HG03354 (cell line): ENCODE results near the gene GRB14.
"Not testable (repeated sequence)": the region's sequence is repeated elsewhere in the genome, so short reads cannot be mapped to it uniquely, and the experiment has no call there.

Source experiments
- ATAC-seq: cut with Tn5 transposase; IDR thresholded peaks from one replicate; pipeline ENCODE4 v1.9.1; 2021; ENCODE audit warnings: mild to moderate bottlenecking; ENCODE audit not compliant: unreplicated experiment, poor library complexity, severe bottlenecking

The GRB14 gene

DNA sequence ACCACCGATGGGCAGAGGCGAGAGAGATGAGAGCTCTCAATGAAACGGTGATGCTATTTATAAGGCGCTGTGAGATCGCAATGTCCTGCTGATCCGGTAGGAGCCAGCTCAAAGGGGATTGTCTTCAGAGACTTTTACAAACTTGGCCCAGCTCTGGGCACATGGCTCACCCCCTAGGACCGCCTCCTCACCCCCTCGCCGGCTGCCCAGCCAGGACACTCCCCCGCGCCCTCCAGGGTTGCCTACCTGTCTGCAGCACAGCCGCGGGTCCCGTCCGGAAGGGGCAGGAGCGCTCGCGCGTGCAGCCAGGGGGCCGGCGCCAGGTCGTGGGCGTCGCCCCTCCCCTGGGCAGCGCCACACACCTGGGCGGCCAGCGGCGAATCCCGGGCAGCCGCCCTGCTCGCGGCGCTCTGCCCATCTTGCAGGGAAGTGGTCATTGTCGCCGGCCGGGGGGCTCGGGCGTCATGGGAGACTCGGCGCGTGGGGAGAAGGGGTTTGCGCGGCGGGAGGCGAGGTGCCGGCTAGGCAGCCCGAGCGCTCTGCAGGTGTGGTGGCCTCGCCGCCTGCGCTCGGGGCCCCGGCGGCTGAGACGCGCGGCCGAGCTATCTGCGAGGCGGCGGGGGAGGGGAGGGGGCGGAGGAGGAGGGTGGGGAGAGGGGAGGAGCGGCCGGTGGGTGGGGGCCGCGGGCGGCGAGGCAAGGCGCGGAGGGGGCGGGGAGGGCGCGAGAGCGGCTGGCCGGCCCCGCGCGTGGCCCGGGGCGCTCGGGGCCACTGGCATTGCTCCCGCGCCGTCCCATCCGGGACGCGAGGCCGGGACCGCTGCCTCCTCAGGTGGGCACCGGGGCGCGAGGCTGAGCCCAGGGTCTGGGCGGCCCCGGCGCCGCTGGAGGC, at the start of gene GRB14:
Gene GRB14, minus strand, starts transcription at position 610 of the 891 bp plus-strand sequence. Its CDS starts 173 bp downstream, at position 437.
- no peak for ATAC-seq

DNA sequence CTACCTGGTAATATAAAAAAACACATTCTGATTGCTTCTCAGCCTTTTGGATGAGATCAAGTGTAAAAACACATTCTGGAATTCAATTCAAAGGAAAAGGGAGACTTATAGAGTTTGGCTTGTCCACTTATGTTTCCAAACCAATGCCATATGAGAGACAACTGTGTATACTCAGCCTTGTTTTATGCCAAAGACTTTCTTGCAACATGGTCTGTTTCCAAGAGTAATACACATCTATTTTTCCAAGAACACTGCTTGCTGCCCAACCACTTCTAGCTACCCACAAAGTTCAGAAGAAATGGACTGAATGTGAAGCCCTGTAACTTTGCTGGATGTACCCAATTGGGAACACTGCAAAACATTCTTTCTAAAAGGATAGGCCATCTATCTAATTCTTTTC, 48.0 kb upstream of the GRB14 start:
- ATAC-seq: no peak

DNA sequence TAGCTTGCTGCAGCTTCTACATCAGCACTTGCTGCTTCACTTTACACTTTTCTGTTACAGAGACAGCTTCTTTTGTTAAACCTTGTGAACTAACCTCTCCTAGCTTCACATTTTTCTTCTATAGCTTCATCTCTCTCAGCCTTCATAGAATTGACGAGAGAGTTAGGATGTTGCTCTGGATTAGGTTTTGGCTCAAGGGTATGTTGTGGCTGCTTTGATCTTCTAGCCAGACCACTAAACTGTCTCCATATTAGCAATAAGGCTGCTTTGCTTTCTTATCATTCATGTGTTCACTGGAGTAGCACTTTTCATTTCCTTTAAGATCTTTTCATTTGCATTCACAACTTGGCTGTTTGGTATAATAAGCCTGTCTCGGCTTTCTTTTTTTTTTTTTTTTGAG, 46.3 kb upstream of the GRB14 start:
- ATAC-seq: no peak

DNA sequence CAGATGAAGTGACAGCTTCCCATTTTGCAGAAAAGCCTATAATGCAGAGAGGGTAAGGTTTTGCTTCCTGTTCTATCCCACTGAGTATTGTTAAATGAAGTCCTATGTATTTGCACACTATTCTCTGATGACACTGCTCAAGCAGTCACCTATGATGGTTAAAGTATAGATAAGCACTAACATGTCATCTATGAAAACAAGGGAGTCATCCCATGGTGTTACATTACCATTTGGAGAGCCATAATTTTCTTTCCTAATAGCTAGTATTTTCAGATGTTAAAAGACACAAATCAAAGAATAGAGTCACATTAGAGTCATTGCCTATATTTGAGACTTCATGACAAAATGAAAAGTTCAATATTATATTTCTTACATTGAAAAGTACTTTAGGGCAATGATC, 42.8 kb upstream of the GRB14 start:
- no peak for ATAC-seq

DNA sequence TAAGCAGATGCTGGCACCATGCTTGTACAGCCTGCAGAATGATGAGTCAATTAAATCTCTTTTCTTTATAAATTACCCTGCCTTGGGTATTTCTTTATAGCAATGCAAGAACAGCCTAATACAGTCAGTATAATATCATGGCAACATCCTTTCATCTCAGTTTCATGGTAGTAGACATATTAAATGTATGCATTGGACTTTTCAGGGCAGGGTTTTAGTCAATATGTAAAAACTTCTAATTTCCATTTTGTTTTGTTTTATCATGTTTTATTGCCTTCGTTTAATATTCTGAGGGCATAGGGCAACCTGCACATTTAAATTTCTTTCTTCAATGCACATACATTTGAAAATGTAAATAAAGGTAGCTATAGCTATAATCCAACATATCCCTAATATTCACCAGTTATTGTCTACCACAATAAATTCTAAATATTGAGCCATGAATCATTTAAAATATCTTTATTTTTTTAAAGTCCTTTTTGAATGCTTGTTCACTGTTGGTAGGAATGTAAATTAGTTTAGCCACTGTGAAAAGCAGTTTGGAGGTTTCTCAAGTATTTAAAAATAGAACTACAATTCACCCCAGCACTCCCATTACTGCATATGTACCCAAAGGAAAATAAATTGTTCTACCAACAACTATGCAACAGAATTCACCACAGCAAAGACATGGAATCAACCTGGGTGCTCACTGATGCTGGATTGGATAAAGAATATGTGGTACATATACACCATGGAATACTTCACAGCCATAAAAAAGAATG, 41.8 kb upstream of the GRB14 start:
- ATAC-seq: no peak

DNA sequence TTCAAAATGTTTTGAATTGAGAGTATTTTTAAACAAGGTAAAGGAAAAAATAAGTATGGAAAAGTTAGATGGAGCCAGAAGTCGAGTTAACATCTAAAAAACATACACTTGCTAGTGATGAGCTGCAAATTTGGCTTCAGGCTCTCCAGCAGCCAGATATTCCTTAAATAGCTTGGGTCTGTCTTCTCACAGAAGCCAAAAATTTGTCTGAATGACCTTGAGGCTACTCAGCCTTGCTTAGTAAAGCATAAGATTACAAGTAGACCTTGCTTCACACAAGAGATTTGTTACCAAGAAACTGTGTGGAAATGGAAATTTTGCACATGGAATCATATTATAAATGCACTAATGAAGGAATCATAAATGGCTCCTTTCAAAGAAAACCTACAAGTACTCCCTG, 40.8 kb upstream of the GRB14 start:
- ATAC-seq: no peak

DNA sequence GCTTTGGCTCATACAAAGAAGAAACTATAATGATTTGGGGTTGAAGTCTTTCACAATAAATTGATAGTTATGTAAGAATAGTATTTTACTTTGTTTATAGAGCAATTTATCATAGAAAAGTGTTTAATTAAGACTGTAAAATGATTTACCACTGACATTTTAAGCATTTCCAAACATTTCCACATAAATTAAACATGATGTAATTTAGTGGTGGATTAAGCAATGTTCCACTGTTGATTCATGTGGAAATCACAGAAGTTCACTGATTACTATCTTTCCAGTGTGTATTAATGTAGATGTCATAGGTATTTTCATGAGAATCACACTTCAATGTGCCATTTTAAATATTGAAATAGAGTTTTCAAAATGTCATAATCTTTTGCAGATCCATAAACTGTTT, 40.1 kb upstream of the GRB14 start:
- ATAC-seq: no peak

DNA sequence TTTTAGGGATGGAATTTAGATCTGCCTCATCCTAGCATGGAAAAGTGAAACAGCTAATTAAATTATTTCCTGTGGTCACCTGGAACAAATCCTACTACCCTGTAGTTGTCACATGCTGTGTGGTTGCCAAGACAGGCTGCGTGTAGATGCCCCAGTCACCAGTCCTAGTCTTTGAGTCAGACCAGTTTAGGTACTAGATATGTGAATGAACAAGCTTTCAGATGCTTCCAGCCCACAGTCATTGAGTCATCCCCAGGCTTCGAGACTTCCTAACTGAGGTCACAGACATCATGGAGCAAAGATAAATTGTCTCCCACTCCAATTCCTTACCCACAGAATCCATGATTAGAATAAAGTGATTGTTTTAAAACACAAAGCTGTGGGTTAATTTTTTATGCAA, 35.8 kb upstream of the GRB14 start:
- ATAC-seq: no peak

DNA sequence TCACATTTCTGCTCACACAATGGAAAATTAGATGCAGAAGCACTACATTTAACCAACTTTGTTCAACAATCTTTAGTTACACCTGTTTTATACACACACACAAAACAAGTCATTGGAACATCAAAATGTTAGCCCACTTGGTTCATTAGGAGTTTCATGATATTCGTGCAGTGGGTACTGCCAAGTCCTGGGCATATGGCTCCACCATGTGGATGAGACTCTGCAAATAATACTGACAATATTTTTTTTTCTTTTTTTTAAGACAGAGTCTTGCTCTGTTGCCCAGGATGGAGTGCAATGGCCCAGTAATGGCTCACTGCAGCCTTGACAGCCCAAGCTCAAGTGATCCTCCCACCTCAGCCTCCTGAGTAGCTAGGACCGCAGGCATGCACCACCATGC, 34.5 kb upstream of the GRB14 start:
- no peak for ATAC-seq

DNA sequence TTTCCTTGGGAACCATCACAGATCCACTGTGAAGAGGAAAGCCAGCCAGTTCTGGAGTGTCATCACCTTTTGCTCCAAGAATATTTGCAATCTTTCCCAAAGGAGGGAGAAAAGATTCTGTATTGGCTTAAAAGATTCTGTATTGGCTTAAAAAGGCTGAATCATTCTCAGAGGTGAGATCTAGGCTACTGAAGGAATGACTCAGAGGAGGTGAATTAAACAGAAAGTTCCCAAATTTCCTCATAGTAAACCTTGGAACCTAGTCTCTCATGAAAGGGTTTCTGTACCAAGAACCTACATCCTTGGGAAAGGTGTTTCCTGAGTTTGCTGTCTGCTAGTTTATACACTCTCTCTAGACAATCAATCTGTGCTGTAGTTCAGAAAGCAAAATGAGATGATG, 34.1 kb upstream of the GRB14 start:
- ATAC-seq: no peak

DNA sequence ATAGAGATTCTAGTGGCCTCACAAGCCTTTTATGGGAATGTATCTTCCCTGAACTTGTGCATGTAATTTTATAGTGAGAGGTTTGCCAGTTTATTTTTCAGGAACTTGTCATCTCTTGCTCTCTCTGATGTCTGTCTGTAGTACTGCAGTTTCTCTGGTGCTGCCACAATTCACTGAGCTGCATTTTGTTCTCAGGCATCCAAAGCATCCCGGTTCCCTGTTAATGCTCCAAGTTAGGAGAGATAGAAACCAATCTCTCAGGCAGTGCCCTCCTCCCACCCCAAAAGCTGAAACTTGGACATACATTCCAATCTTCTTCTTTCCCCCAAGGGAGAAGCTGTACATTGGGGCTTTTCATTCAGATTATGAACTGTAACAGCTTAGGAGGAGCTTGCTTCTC, 30.1 kb upstream of the GRB14 start:
- no peak for ATAC-seq

DNA sequence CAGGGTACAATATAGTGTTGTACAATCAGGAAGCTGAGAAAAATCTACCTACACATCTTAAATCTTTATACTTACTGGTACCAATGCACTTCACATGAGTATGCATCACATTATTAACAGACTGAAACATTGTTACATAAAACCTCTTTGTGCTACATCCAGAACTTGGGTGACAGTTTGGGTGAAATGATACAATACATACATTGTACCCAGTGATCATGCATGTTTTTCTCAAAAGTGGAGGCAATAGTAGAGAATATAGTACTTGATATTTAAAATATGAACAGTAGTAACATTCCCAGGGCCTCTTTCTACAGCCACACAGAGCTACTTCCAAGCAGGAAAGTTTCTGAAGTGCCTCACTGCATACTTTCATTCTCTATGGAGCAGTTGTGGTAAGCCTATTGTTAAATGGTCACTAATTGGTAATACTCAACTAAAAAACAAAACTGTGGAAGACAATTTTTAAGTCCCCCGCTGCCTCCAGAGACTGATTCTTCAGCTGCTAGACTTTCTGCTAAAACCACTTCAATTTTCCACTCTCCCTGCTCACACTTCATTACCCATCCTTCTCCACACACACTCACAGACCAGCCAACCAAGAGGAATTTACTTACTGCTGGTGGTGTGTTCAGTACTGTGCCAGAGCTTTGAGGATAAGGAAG, 22.9 kb upstream of the GRB14 start:
- ATAC-seq: no peak

DNA sequence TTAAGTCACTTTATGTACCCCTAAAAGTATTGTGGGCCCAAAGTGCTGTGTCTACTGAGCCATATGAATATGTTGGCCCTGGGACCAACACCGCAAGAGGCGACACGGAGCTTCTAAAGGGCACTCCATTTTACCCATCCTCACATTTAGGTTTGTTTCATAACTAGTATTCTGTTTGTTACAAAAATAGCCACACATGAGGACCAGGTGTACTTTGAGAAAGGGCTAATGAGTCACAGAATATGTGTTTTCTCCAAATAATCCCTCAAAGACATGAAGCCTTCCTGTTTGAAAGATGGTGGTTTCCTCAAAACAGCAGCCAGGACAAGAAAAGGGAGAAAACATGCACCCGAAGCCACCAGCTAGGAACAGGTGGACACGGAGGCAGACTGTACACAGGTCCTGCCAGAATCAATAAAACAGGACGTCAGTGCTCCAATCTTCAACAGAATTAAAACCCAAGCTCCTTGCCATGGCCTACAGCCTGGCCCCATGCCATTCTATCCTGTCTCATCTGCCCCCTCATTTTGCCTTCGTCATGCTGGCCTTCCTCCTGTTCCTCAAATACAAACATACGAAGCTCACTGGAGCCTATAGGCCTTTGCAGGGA, 21.8 kb upstream of the GRB14 start:
- ATAC-seq: no peak

DNA sequence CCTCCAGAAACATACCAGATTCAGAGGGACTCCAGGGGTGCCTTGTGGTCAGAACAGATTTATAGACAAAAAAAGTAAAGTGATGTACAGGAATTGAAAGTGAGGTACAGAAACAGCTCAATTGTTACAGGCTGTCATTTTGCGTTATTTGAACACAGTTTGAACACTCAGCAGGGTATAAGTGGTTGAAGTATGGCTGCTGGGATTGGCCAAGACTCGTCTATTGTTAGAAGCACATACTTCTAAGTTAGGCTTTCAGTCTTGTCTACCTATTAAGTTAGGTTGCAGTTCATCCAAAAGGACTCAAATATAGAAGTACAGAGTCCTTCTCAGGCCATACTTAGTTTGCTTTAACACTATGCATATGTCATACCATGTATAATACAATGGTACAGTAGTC, 21.0 kb upstream of the GRB14 start:
- ATAC-seq: no peak

DNA sequence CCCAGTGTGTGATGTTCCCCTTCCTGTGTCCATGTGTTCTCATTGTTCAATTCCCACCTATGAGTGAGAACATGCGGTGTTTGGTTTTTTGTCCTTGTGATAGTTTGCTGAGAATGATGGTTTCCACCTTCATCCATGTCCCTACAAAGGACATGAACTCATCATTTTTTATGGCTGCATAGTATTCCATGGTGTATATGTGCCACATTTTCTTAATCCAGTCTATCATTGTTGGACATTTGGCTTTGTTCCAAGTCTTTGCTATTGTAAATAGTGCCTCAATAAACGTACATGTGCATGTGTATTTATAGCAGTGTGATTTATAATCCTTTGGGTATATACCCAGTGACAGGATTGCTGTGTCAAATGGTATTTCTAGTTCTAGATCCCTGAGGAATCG, 7.0 kb upstream of the GRB14 start:
- not testable (repeated sequence) for ATAC-seq

DNA sequence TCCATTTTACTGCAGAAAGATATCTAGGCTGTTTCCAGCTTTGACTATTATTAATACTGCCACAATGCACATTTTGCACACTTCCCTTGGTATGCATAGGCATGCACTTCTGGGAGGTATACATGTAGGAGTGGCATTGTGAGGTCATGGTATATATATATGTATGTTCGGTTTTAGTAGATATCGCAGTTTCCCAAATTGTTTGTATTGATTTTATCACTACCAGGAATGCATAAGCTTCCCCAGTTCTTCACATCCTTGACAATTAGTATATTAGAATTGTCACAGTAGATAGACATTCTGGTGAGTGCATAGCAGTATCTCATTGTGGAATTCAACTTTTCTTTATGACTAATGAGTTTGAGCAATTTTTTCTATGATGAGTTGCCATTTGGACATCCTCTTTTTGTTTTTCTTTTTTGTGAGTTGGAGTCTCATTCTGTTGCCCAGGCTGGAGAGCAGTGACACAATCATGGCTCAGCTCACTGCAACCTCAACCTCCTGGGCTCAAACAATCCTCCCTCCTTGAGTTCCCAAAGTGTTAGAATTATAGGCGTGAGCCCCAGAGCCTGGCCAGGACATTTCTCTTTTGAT, 4.2 kb upstream of the GRB14 start:
- no peak for ATAC-seq

DNA sequence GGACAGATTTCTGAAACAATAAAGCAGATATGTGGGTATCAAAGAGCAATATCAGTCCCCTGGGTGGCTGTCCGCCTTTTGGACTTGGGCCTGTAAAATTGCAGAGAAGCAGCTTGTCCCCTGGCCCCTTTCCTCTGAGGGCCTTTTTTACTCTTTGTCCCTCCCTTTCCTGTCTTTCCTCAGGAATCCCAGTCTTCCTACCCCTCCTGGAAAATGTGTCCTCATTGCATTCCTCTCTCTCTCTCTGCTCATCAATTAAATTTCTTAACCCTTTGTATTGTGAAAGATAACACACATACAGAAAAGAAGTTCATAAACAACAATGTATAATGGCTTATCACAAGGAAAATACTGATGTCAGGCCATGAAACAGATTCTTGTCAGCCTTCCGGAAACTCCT, 3.0 kb upstream of the GRB14 start:
- no peak for ATAC-seq

DNA sequence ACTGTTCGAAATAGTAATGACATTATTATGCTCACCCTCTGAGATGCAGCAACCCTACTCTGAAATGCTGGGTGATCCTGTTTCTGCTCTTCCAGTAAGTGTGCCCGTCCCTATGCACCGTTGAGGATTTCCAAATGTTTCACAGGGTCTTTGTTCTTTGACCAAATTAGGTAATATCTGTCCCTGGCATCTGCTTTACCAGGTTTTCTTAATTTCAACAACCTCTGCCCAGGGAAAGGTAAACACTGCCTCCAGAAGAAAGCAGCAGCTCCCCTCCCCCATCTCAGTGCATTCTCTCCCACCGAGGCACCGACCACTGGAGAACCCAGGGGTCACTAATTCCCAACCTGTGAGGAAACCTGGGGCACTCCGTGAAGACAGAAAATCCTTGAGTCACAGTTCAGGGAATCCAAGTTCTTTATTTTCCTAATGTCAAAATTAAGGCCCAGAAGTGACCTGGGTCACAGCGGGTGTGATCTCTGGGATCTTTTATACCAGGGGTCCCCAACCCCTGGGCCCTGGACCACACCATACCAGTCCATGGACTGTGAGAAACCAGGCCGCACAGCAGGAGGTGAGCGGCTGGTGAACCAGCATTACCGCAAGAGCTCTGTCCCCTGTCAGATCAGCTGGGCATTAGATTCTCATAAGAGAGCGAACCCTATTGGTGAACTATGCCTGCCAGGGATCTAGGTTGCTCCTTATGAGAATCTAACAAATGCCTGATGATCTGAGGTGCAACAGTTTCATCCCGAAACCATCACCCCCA, 1.2 kb upstream of the GRB14 start:
- no peak for ATAC-seq

DNA sequence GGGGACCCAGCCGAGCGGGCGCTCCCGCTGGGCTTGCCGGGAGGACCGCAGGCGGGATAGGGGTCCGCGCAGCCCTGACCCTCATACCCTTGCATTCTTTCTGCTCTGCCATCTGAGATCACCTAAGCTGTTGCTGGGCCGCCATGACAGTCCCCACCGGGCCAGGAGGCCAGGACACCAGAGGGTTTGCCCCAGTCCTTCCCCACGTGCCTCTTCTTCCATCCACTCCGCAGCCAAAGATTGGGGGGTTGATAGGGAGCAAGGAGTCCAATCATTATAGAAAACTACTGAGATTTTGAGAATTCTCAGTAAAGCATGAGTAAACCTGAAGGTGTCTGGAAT, 453 bp upstream of the GRB14 start:
- no peak for ATAC-seq
